Psoas muscle (tissue), 8 donors: ENCODE results near the gene GPR152. TPM values are rescaled to one million over a fixed set of nuclear protein-coding genes. Genes with fewer than 3 reads are reported as not detected.

Experiments
- ATAC-seq, 4 donors: fragments of 200-7000 bp; cut with Tn5 transposase; one replicate each; pipeline ENCODE4 v1.9.1; 2020; ENCODE audit warnings: moderate library complexity in 3 of 4, mild to moderate bottlenecking in 2 of 4
- DNase-seq, 2 donors: peaks; one replicate each; pipeline ENCODE4 v3.0.0-alpha.2; 2020
- H3K27ac ChIP-seq: fragments of 200-600 bp; one replicate; pipeline ENCODE4 v1.8.0; 2022
- H3K27me3 ChIP-seq, 3 donors: fragments of 200-600 bp in 1 of 3; one replicate each; pipeline versions ENCODE4 v1.6.1 to v1.8.0; 2013 to 2022; ENCODE audit warnings: low read length in 2 of 3, mild to moderate bottlenecking in 2 of 3, moderate library complexity in 1 of 3; ENCODE audit not compliant: insufficient read depth in 3 of 3
- H3K36me3 ChIP-seq, 2 donors: fragments of 200-600 bp in 1 of 2; one replicate each; pipeline versions ENCODE4 v1.6.1 to v1.8.0; 2013 to 2022; ENCODE audit warnings: low read depth in 1 of 2, mild to moderate bottlenecking in 1 of 2, moderate library complexity in 1 of 2; ENCODE audit not compliant: insufficient read depth in 1 of 2
- H3K4me1 ChIP-seq: fragments of 200-600 bp; one replicate; pipeline ENCODE4 v1.8.0; 2022
- H3K4me3 ChIP-seq: fragments of 200-600 bp; one replicate; pipeline ENCODE4 v1.8.0; 2022; ENCODE audit warnings: mild to moderate bottlenecking
- H3K9me3 ChIP-seq: fragments of 200-600 bp; one replicate; pipeline ENCODE4 v1.8.0; 2022
- WGBS, 3 donors: extraction: QIAGEN DNeasy Blood & Tissue Kit; methylation state at CpG; one replicate each; pipeline versions ENCODE4 v1.1.6 to v1.1.7; 2013; 5-methylcytosine and 5-hydroxymethylcytosine counted together
- intact Hi-C, 2 donors: fragments of 100-400 bp; cut with DNase I; formaldehyde crosslinking; loops; one replicate each; pipeline versions ENCODE4 v1.11.0 to v1.14.2; 2022
- polyA plus RNA-seq, 3 donors: library from polyadenylated mRNA; stranded (reverse); fragments of 200-250 nt; gene quantifications; one replicate each; pipeline ENCODE4 v1.2.3, GENCODE V29; 2013
- total RNA-seq, 4 donors: library from RNA; stranded (reverse); fragmentation: NEBNext Ultra II Directional in 2 of 4; extraction: Animal tissue kit (Norgen Biotek cat#: 25700) in 2 of 4; gene quantifications; one replicate each; pipeline versions ENCODE4 v1.2.1 to v1.2.4, GENCODE V29; 2021 to 2023
- TF ChIP-seq, protein P1 (sequence below): fragments of 200-600 bp; IDR thresholded peaks from one replicate; pipeline ENCODE4 v1.8.0; 2022; ENCODE audit warnings: antibody characterized with exemption
- donor health status: healthy with polysubstance abuse.
- donor health status: DM: no; HTN: no; CAD: no; lungs with moderate emphysema.
- donor health status: Bipolar disorder and iron deficiency.
- donor health status: healthy.
- donor health status: DM: yes; HTN: yes; CAD: no.
- donor health status: DM: no; HTN: no; CAD: no.
- donor health status: DM: no; HTN: no; CAD: no.
- donor health status: DM: yes; HTN: yes; CAD: no.

The GPR152 gene
- total and polyA plus RNA-seq, 7 donors: 0.19 TPM; not detected in 6

- intact Hi-C loops: loop anchor here in 1 of 2 donors (2.0 kb wide), 1 partner anchor 17 kb away; no protein-coding TSS in a partner anchor
- 42 to 56% (median 49%) methylated on average over 21 of the region's 21 CpGs for WGBS, 3 donors
- Histone ChIP-seq H3K4me3 (peak overlapping the region; percentile 68), H3K27me3 (no peaks in the 10 kb centered on the region), H3K4me1 (peaks cover 47% of the 10 kb centered on the region), H3K9me3 (no peaks in the 10 kb centered on the region), H3K27ac (peak overlapping the region; percentile 95), H3K36me3 (no peaks in the 10 kb centered on the region)
- no peak for ATAC-seq
- TF ChIP-seq, protein P1, sequence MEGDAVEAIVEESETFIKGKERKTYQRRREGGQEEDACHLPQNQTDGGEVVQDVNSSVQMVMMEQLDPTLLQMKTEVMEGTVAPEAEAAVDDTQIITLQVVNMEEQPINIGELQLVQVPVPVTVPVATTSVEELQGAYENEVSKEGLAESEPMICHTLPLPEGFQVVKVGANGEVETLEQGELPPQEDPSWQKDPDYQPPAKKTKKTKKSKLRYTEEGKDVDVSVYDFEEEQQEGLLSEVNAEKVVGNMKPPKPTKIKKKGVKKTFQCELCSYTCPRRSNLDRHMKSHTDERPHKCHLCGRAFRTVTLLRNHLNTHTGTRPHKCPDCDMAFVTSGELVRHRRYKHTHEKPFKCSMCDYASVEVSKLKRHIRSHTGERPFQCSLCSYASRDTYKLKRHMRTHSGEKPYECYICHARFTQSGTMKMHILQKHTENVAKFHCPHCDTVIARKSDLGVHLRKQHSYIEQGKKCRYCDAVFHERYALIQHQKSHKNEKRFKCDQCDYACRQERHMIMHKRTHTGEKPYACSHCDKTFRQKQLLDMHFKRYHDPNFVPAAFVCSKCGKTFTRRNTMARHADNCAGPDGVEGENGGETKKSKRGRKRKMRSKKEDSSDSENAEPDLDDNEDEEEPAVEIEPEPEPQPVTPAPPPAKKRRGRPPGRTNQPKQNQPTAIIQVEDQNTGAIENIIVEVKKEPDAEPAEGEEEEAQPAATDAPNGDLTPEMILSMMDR: no peak
- DNase-seq: no peak
These were observed 33.0 kb downstream of the GPR152 start for GRCh38 chr11:67419325-67420049.

DNA sequence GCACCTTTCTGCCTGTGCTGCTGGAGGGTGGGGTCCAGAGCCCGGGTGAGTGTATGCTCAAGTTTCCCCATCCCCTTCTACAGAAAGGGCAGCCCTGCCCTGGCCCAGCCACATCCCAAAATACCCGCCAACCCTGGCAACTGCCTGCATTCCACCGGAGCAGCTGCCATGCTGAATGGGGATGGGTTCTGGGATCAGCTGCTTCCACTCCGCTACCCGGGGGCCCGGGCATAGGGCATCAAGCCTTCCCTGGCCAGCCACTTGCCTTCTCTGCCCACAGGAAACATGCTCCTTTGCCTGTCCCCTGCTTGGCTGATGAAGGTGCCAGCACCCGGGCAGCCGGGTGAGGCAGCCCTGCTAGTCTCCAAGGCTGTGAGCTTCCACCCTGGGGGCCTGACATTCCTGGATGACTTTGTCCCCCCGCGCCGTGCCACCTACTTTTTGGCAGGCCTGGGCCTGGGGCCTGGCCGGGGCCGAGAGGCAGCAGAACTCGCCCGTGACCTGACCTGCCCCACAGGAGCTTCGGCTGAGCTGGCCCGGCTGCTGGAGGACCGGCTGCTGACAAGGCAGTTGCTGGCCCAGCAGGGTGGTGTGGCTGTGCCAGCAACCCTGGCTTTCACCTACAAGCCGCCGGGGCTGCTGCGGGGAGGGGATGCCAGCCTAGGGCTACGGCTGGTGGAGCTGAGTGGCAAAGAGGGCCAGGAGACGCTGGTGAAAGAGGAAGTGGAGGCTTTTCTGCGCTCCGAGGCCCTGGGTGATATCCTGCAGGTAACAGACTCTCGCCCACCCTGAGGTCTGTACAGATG is 33.9 kb downstream of the GPR152 start:
- intact Hi-C loops: loop anchor here in 1 of 2 donors (2.0 kb wide), 1 partner anchor 16 kb away; no protein-coding TSS in a partner anchor
- H3K27me3 ChIP-seq: no peaks in the 10 kb centered on the region
- TF ChIP-seq, protein P1: no peak
- no peaks in the 10 kb centered on the region for H3K9me3 ChIP-seq
- peak overlapping the region; percentile 95 for H3K27ac ChIP-seq
- ATAC-seq (peak; percentile 50 to 71 (median 70)), DNase-seq (peak; percentile 60 to 82)
- peaks cover 47% of the 10 kb centered on the region for H3K4me1 ChIP-seq
- no peaks in the 10 kb centered on the region for H3K36me3 ChIP-seq
- H3K4me3 ChIP-seq: peak overlapping the region; percentile 68
- WGBS, 3 donors: 21 to 40% (median 31%) methylated on average over 25 to 26 of the region's 26 CpGs

DNA sequence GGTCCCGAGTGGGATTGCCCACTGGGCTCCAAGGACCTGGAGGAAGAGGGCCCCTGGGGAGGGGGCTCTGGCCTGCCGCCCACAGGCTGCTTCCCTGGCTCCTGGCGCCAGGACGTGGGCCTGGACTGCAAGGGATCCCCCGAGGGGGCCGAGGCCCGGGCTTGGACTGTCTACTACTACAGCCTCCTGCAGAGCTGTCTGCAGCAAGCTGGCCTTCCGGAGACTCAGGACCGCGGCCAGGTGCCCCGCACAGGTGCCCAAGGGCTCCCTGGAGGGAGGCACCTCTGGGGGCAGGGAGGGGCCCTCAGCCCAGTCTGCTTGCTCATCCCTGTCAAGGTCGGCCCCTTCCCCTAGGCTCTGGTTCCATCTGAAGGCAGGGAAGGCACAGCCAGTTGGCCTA is 35.1 kb downstream of the GPR152 start:
- peaks cover 0 to 2% (median 0%) of the 10 kb centered on the region in 3 donors for H3K27me3 ChIP-seq
- intact Hi-C loops: no loop called here
- no peak for DNase-seq
- ATAC-seq: no peak
- WGBS, 3 donors: 26 to 62% (median 28%) methylated on average over 10 to 12 of the region's 12 CpGs
- no peaks in the 10 kb centered on the region for H3K36me3 ChIP-seq
- H3K4me1 ChIP-seq: peaks cover 47% of the 10 kb centered on the region
- H3K4me3 ChIP-seq: no peak overlapping the region
- TF ChIP-seq, protein P1: no peak
- no peaks in the 10 kb centered on the region for H3K9me3 ChIP-seq
- peak overlapping the region; percentile 95 for H3K27ac ChIP-seq

- DNase-seq (no peak), ATAC-seq (no peak)
- intact Hi-C loops: no loop called here
- H3K27me3 ChIP-seq: peaks cover 0 to 2% (median 0%) of the 10 kb centered on the region in 3 donors
- H3K27ac ChIP-seq: peak overlapping the region; percentile 95
- no peaks in the 10 kb centered on the region for H3K36me3 ChIP-seq
- peaks cover 47% of the 10 kb centered on the region for H3K4me1 ChIP-seq
- no peaks in the 10 kb centered on the region for H3K9me3 ChIP-seq
- TF ChIP-seq, protein P1: no peak
- WGBS, 3 donors: 26 to 38% (median 35%) methylated on average over 21 of the region's 21 CpGs
- peak overlapping the region; percentile 66 for H3K4me3 ChIP-seq
These were observed 35.9 kb downstream of the GPR152 start for GRCh38 chr11:67416416-67417335.
